ENCODE data around the gene MTPN. TPM values are rescaled to one million over a fixed set of nuclear protein-coding genes. Genes with fewer than 3 reads are reported as not detected.
A peak's percentile ranks its signal among the peaks of the same experiment; 100 is the strongest.

The MTPN gene
- total RNA-seq, 3 donors from 2014 or later: 66.5 to 97.0 (median 85.5) TPM

DNA sequence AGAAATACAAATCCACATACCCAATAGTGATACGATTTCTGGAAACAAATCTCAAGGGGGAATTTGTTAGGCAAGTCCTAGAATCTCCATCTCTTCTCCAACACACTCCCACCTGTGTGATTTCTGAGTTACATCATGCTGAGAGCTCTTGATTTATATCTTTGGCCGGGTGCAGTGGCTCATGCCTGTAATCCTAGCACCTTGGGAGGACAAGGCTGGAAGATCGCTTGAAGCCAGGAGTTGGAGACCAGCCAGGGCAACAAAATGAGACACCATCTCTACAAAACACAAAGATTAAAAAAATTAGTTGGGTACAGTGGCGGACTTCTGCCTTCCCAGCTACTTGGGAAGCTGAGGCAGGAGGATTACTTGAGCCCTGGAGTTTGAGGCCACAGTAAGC lies 1.5 kb upstream of the MTPN start:
- H3K4me1 ChIP-seq: no peaks in the 10 kb centered on the region
- no peak for DNase-seq (ENCODE audit: low spot score in 2 of 2)
- intact Hi-C loops (cut with DNase I; ENCODE audit: low total_unique reads): loop anchor here (10.0 kb wide), 1 partner anchor 1224 kb away; no protein-coding TSS in a partner anchor
- no peaks in the 10 kb centered on the region for H3K27me3 ChIP-seq
- TF ChIP-seq, protein P1, sequence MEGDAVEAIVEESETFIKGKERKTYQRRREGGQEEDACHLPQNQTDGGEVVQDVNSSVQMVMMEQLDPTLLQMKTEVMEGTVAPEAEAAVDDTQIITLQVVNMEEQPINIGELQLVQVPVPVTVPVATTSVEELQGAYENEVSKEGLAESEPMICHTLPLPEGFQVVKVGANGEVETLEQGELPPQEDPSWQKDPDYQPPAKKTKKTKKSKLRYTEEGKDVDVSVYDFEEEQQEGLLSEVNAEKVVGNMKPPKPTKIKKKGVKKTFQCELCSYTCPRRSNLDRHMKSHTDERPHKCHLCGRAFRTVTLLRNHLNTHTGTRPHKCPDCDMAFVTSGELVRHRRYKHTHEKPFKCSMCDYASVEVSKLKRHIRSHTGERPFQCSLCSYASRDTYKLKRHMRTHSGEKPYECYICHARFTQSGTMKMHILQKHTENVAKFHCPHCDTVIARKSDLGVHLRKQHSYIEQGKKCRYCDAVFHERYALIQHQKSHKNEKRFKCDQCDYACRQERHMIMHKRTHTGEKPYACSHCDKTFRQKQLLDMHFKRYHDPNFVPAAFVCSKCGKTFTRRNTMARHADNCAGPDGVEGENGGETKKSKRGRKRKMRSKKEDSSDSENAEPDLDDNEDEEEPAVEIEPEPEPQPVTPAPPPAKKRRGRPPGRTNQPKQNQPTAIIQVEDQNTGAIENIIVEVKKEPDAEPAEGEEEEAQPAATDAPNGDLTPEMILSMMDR (IDR thresholded peaks at IDR 0.05): no peak
- TF ChIP-seq POLR2AphosphoS5 (IDR thresholded peaks at IDR 0.05) (no peak), POLR2A (IDR thresholded peaks at IDR 0.05) (no peak)
- H3K36me3 ChIP-seq: no peaks in the 10 kb centered on the region
- H3K27ac ChIP-seq: no peak overlapping the region
- no peaks in the 10 kb centered on the region for H3K9me3 ChIP-seq
- no peak overlapping the region for H3K4me3 ChIP-seq

DNA sequence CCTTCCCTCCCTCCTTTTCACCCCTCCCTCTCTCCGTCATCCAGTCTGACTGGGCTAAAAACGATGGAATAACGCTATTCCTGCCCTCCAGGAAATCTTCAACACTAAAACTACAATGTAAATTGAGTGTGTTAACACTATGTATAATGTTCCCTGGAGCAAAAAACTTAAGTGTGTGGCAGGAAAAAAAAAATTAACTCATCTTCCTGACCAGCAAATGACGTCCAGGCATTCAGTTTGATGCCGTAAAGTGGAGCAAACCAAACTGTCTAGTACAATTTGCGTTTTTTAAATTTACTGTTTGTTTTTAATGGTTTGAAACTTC lies 545 bp upstream of the MTPN start:
- intact Hi-C loops (cut with DNase I; ENCODE audit: low total_unique reads): loop anchor here (10.0 kb wide), 1 partner anchor 1223 kb away; no protein-coding TSS in a partner anchor
- Histone ChIP-seq H3K27ac (peak overlapping the region; percentile 88 to 94), H3K9me3 (no peaks in the 10 kb centered on the region), H3K27me3 (no peaks in the 10 kb centered on the region), H3K36me3 (no peaks in the 10 kb centered on the region), H3K4me3 (peak overlapping the region; percentile 92 to 96 (median 95)), H3K4me1 (no peaks in the 10 kb centered on the region)
- DNase-seq (ENCODE audit: low spot score in 2 of 2): no peak
- TF ChIP-seq, protein P1 (IDR thresholded peaks at IDR 0.05): no peak
- TF ChIP-seq POLR2A (IDR thresholded peaks at IDR 0.05) (no peak), POLR2AphosphoS5 (IDR thresholded peaks at IDR 0.05) (no peak)

DNA sequence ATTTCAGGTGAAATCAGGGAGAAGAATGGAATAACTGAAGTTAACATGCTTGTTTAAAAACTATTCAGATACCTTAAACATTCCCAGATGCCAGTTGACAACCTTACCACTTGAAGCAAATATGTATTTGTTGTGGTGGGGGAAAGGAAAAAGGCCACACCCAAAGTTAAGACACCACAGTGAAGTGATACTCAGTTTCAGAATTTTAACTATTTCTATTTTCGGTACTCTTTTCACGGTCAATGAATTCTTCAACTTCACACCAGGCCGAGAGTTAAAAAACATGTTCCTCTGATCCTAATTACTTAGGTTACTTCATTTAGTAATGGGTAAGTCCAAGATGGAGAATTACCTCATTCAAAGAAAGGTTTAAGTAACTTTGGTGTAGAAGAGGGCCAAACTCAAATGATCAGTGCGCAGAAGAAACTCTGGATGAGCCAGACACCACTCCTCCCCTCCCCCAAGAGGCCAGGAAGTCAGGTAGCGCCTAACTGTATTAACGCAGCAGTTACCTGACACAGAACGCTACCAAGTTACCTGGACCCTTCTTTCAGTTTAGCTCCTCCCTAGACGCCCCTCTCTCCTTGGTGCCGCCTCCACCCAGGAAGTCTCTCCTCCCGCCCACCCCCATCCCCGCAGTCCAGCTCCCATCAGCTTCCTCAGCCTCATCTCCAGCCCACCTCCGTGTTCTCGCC lies 700 bp downstream of the MTPN start:
- intact Hi-C loops (cut with DNase I; ENCODE audit: low total_unique reads): loop anchor here (10.0 kb wide), 1 partner anchor 1222 kb away; no protein-coding TSS in a partner anchor
- H3K4me1 ChIP-seq: no peaks in the 10 kb centered on the region

DNA sequence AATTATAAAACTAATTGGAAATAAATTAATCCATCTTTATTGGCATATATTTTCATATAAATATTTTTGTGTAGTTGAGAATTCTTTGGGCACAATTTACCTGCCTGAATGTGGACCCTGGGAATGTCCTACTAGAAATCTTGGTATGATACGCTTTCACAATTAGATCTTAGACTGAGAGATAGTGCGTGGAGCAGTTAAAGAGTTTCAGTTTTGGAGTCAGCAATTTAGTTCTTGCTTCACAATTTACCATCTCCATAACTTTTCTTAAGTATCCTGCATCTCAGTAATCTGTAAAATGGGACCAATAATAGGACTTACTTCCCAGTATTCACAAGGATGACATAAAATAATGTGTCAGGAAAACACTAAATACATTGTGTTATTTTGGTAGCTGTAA lies 2.0 kb downstream of the MTPN start:
- Histone ChIP-seq H3K9me3 (no peaks in the 10 kb centered on the region), H3K27me3 (no peaks in the 10 kb centered on the region), H3K36me3 (no peaks in the 10 kb centered on the region), H3K27ac (no peak overlapping the region), H3K4me3 (peak overlapping the region in 1 of 3 donors; percentile 95), H3K4me1 (no peaks in the 10 kb centered on the region)
- no peak for DNase-seq (ENCODE audit: low spot score in 2 of 2)
- intact Hi-C loops (cut with DNase I; ENCODE audit: low total_unique reads): loop anchor here (10.0 kb wide), 1 partner anchor 1220 kb away; no protein-coding TSS in a partner anchor
- TF ChIP-seq POLR2AphosphoS5 (IDR thresholded peaks at IDR 0.05): no peak
- TF ChIP-seq, protein P1 (IDR thresholded peaks at IDR 0.05): no peak
- no peak for TF ChIP-seq POLR2A (IDR thresholded peaks at IDR 0.05)

More for the DNA sequence above, 700 bp downstream of the MTPN start:
- Histone ChIP-seq H3K36me3 (no peaks in the 10 kb centered on the region), H3K9me3 (no peaks in the 10 kb centered on the region), H3K27me3 (no peaks in the 10 kb centered on the region), H3K4me3 (peak overlapping the region; percentile 92 to 96 (median 95)), H3K27ac (peak overlapping the region; percentile 88 to 94)
- TF ChIP-seq, protein P1 (IDR thresholded peaks at IDR 0.05): no peak
- TF ChIP-seq POLR2AphosphoS5 (IDR thresholded peaks at IDR 0.05) (no peak), POLR2A (IDR thresholded peaks at IDR 0.05) (no peak)
- DNase-seq (ENCODE audit: low spot score in 2 of 2): no peak

DNA sequence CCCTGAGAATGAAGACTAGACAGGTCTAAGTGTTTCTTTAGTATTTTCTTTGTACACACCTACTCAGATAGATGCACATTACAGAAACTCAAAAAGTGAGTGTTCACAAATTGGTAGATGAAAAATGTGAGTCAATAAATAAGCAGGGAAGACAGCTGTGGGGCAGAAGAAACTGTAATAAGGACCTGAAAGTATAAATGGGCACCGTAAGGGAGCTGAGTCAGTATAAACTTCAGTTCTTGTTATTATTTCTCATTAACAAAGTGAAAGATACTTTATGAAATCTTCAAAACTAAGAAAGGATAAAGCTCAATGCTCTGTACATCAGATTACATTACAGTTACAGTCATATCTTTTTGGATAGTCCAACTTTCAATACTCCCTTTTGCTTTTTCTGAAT lies 2.5 kb downstream of the MTPN start:
- no peak for DNase-seq (ENCODE audit: low spot score in 2 of 2)
- intact Hi-C loops (cut with DNase I; ENCODE audit: low total_unique reads): loop anchor here (10.0 kb wide), 1 partner anchor 1220 kb away; no protein-coding TSS in a partner anchor
- no peaks in the 10 kb centered on the region for H3K4me1 ChIP-seq

More for the DNA sequence above, 2.5 kb downstream of the MTPN start:
- H3K36me3 ChIP-seq: no peaks in the 10 kb centered on the region
- no peaks in the 10 kb centered on the region for H3K27me3 ChIP-seq
- no peak for TF ChIP-seq POLR2A (IDR thresholded peaks at IDR 0.05)
- TF ChIP-seq, protein P1 (IDR thresholded peaks at IDR 0.05): no peak
- TF ChIP-seq POLR2AphosphoS5 (IDR thresholded peaks at IDR 0.05): no peak
- no peak overlapping the region for H3K4me3 ChIP-seq
- H3K9me3 ChIP-seq: no peaks in the 10 kb centered on the region
- no peak overlapping the region for H3K27ac ChIP-seq

Data from breast epithelium (tissue), 4 donors.